Cardiac fibroblast (primary cell): ENCODE measurements around the gene PDGFC.

Source experiments
- DNase-seq, 2 donors: peaks; one replicate each; pipeline versions ENCODE4 v3.0.0 to v3.0.0-alpha.2; 2010; ENCODE audit warnings: low read depth in 2 of 2
- H3K4me3 ChIP-seq, 2 donors: replicated peaks in 1 of 2; 1 replicate in 1 of 2; 2 replicates in 1 of 2; pipeline ENCODE4 v1.5.1; 2011; ENCODE audit warnings: low read depth in 2 of 2, low read length in 2 of 2, mild to moderate bottlenecking in 2 of 2, moderate library complexity in 1 of 2
- CTCF ChIP-seq: IDR thresholded peaks from one replicate; pipeline ENCODE4 v1.5.1; 2011; ENCODE audit warnings: low read depth, mild to moderate bottlenecking, low read length, inconsistent platforms

The PDGFC gene

GRCh38 chr4:156949373-156949814 is 22.2 kb downstream of the PDGFC start:
- DNase-seq: peak; percentile 84 to 95
- H3K4me3 ChIP-seq: no peak overlapping the region
- TF ChIP-seq CTCF: no peak

GRCh38 chr4:156948738-156949137 is 22.9 kb downstream of the PDGFC start:
- peak in 1 of 2 donors; percentile 47 for DNase-seq
- no peak for TF ChIP-seq CTCF
- H3K4me3 ChIP-seq: no peak overlapping the region

GRCh38 chr4:156948133-156948532 is 23.5 kb downstream of the PDGFC start:
- peak; percentile 55 to 68 for DNase-seq
- no peak overlapping the region for H3K4me3 ChIP-seq
- TF ChIP-seq CTCF: no peak

GRCh38 chr4:156946516-156947424 is 24.8 kb downstream of the PDGFC start:
- TF ChIP-seq CTCF: no peak
- no peak overlapping the region for H3K4me3 ChIP-seq
- DNase-seq: peak; percentile 83 to 99

DNA sequence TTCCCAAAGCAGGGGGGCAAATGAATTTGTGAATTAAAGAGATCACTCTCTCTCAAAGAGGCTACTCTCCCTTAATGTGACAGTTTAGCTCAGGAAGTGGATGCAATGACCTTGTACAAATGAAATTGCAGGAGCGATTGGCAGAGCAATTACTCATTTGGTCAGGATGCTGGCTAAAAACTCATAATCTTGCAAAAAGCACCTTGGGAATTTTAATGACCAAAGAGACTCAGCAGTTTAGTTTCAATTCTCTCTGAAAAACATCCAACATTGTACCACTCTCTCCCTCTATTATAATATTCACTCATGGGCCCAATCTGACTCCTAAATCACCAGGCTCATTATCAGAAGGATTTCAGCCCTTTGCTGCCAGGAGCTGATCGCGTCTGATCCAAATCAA is 26.1 kb downstream of the PDGFC start:
- TF ChIP-seq CTCF: no peak
- peak overlapping the region in 1 of 2 donors; percentile 4 for H3K4me3 ChIP-seq
- DNase-seq: peak in 1 of 2 donors; percentile 69

DNA sequence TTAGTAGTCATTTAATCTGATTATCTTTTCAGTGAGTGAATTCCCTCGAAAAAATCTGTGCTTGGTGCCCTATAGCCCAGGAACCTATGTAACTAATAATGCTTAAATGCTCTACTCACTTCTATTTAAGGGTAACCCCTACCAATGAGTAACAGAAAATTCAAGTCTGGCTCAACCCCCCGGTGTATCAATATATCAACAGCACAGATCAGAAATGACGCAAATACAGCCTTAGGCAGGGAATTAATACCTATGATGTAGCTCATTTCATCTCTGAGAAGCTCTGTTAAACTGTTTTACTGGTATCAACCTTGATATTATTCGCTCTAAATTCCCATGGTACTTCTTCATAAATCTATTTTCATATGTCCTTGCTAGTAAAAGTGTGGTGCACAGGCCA is 28.6 kb downstream of the PDGFC start:
- no peak overlapping the region for H3K4me3 ChIP-seq
- DNase-seq: no peak
- TF ChIP-seq CTCF: no peak
